GM23248 (cell line): Measurements from ENCODE around the gene MPHOSPH6.

Experiments
- EZH2 ChIP-seq: fragments of 200-600 bp; sonication (generic); IDR thresholded peaks from 2 replicates; pipeline ENCODE4 v1.6.1; 2018; ENCODE audit warnings: antibody characterized with exemption, mild to moderate bottlenecking; ENCODE audit not compliant: insufficient read depth, poor library complexity, severe bottlenecking
- EZH2phosphoT487 ChIP-seq: fragments of 200-600 bp; sonication (generic); IDR thresholded peaks from 2 replicates; pipeline ENCODE4 v1.6.1; 2018; ENCODE audit warnings: antibody characterized with exemption, moderate library complexity, mild to moderate bottlenecking, low read depth; ENCODE audit not compliant: insufficient read depth

GRCh38 chr16:82157836-82158235 lies 12.2 kb downstream of the MPHOSPH6 start:
- TF ChIP-seq EZH2phosphoT487: no peak
- TF ChIP-seq EZH2: no peak
